Activated CD4-positive, alpha-beta T cell treated with anti-CD3 and anti-CD28 coated beads, Interleukin-2, amount 50 U/mL, for 4 hours (primary cell): Measurements from ENCODE around the gene ZNF804A.

Source experiments
- DNase-seq, 2 experiments: peaks; one replicate each; pipeline ENCODE4 v3.0.0-alpha.2; 2020

ZNF804A gene

GRCh38 chr2:184971546-184972068, 373.3 kb downstream of the ZNF804A start:
- DNase-seq = no peak
